Esophagus squamous epithelium (tissue), 5 donors: Measurements from ENCODE around the gene SPG11. TPM values are rescaled to one million over a fixed set of nuclear protein-coding genes. Genes with fewer than 3 reads are reported as not detected.
"Not testable (repeated sequence)": the region's sequence is repeated elsewhere in the genome, so short reads cannot be mapped to it uniquely, and the experiment has no call there.

Source experiments
- DNase-seq: peaks from one replicate; lab custom pipeline; 2025; lab: John Stamatoyannopoulos, UW
- H3K27ac ChIP-seq, 4 donors: fragments of 200-600 bp; sonication (generic); one replicate each; pipeline ENCODE4 v1.5.1; 2016 to 2019; ENCODE audit warnings: mild to moderate bottlenecking in 1 of 4
- H3K27me3 ChIP-seq, 4 donors: fragments of 200-600 bp; sonication (generic); 1 replicate in 3 of 4; 2 replicates in 1 of 4; pipeline versions ENCODE4 v1.5.1 to v1.6.0; 2017 to 2021; ENCODE audit warnings: antibody characterized with exemption in 1 of 4
- H3K36me3 ChIP-seq, 3 donors: fragments of 200-600 bp; sonication (generic); one replicate each; pipeline ENCODE4 v1.5.1; 2016 to 2019
- H3K4me1 ChIP-seq, 3 donors: fragments of 200-600 bp; sonication (generic); one replicate each; pipeline ENCODE4 v1.5.1; 2017 to 2019
- H3K4me3 ChIP-seq, 4 donors: fragments of 200-600 bp; sonication (generic); 1 replicate in 3 of 4; 2 replicates in 1 of 4; pipeline ENCODE4 v1.5.1; 2016 to 2019; ENCODE audit warnings: mild to moderate bottlenecking in 2 of 4, moderate library complexity in 1 of 4
- H3K9me3 ChIP-seq, 3 donors: fragments of 200-600 bp; sonication (generic); one replicate each; pipeline ENCODE4 v1.5.1; 2016 to 2019
- CTCF ChIP-seq, 6 experiments: fragments of 450-650 bp in 4 of 6; fragments of 200-600 bp in 2 of 6; sonication (generic) in 2 of 6; IDR thresholded peaks; one replicate each; pipeline ENCODE4 v1.5.1; 2016 to 2019; ENCODE audit warnings: antibody characterized with exemption in 6 of 6, mild to moderate bottlenecking in 4 of 6, moderate library complexity in 4 of 6
- POLR2A ChIP-seq, 4 donors: fragments of 450-650 bp; IDR thresholded peaks; one replicate each; pipeline ENCODE4 v1.6.1; 2017; ENCODE audit warnings: antibody characterized with exemption in 4 of 4, mild to moderate bottlenecking in 4 of 4, moderate library complexity in 3 of 4
- WGBS, 2 donors: methylation state at CpG; one replicate each; pipeline ENCODE4 v1.1.5; 2018; 5-methylcytosine and 5-hydroxymethylcytosine counted together
- intact Hi-C: fragments of 100-400 bp; cut with DNase I; formaldehyde crosslinking; loops from one replicate; pipeline ENCODE4 v1.15.0; 2022
- total RNA-seq, 4 donors: library from RNA; depleted of rRNA; stranded (reverse); fragments of >200 nt; gene quantifications; one replicate each; pipeline ENCODE4 v1.1.0, GENCODE V29; 2016
- donor health status: DM: yes; HTN: yes; CAD: no.

SPG11 gene
- total RNA-seq, 4 donors from 2014 or later, result 43.9 to 84.3 (median 50.0) TPM

GRCh38 chr15:44710236-44711095, 47.0 kb upstream of the SPG11 start:
- 21 to 30% methylated on average over 8 to 11 of the region's 11 CpGs for WGBS, 2 donors
- H3K4me1 ChIP-seq, result peaks cover 9 to 46% (median 13%) of the 10 kb centered on the region in 3 donors
- H3K9me3 ChIP-seq, result no peaks in the 10 kb centered on the region
- peak overlapping the region; percentile 97 to 100 (median 100) for H3K27ac ChIP-seq
- no peak for TF ChIP-seq POLR2A (IDR thresholded peaks at IDR 0.05)
- peak in 3 of 6 experiments; percentile 6 to 16 (median 10) for TF ChIP-seq CTCF (IDR thresholded peaks at IDR 0.05)
- peak overlapping the region; percentile 81 to 99 (median 92) for H3K4me3 ChIP-seq
- peaks cover 0 to 13% (median 3%) of the 10 kb centered on the region in 3 donors for H3K36me3 ChIP-seq
- intact Hi-C loops, result no loop called here
- H3K27me3 ChIP-seq, result no peaks in the 10 kb centered on the region
- DNase-seq, result no peak

GRCh38 chr15:44706946-44707636, 43.6 kb upstream of the SPG11 start:
- Histone ChIP-seq H3K27me3 (no peaks in the 10 kb centered on the region), H3K4me1 (peaks cover 0 to 17% (median 0%) of the 10 kb centered on the region in 3 donors), H3K9me3 (peaks cover 0 to 6% (median 0%) of the 10 kb centered on the region in 3 donors), H3K27ac (no peak overlapping the region), H3K4me3 (no peak overlapping the region), H3K36me3 (no peaks in the 10 kb centered on the region)
- intact Hi-C loops, result no loop called here
- 44 to 80% methylated on average over 1 of the region's 2 CpGs for WGBS, 2 donors
- no peak for DNase-seq
- no peak for TF ChIP-seq POLR2A (IDR thresholded peaks at IDR 0.05)
- TF ChIP-seq CTCF (IDR thresholded peaks at IDR 0.05), result no peak

GRCh38 chr15:44706401-44706800, 42.9 kb upstream of the SPG11 start:
- intact Hi-C loops, result no loop called here
- Histone ChIP-seq H3K36me3 (no peaks in the 10 kb centered on the region), H3K4me1 (peaks cover 0 to 17% (median 0%) of the 10 kb centered on the region in 3 donors), H3K4me3 (no peak overlapping the region), H3K9me3 (peaks cover 0 to 6% (median 0%) of the 10 kb centered on the region in 3 donors), H3K27me3 (no peaks in the 10 kb centered on the region), H3K27ac (no peak overlapping the region)
- TF ChIP-seq CTCF (IDR thresholded peaks at IDR 0.05), result no peak
- 100% methylated on average over 2 of the region's 2 CpGs; no CpG with 5 or more reads in 1 of the 2 donors for whole genome bisulfite sequencing, 2 donors
- no peak for DNase-seq

- 62 to 100% methylated on average over 1 of the region's 1 CpG for WGBS, 2 donors
These were observed 42.5 kb upstream of the SPG11 start for GRCh38 chr15:44705986-44706385.

GRCh38 chr15:44700676-44701075, 37.2 kb upstream of the SPG11 start:
- H3K27ac ChIP-seq, result not testable (repeated sequence)

More at GRCh38 chr15:44705986-44706385, 42.5 kb upstream of the SPG11 start:
- Histone ChIP-seq H3K4me3 (no peak overlapping the region), H3K27me3 (no peaks in the 10 kb centered on the region), H3K4me1 (peaks cover 0 to 17% (median 0%) of the 10 kb centered on the region in 3 donors), H3K9me3 (peaks cover 0 to 6% (median 0%) of the 10 kb centered on the region in 3 donors), H3K27ac (no peak overlapping the region), H3K36me3 (no peaks in the 10 kb centered on the region)
- no peak for DNase-seq
- intact Hi-C loops, result no loop called here
- TF ChIP-seq POLR2A (IDR thresholded peaks at IDR 0.05) (no peak), CTCF (IDR thresholded peaks at IDR 0.05) (no peak)

More at GRCh38 chr15:44700676-44701075, 37.2 kb upstream of the SPG11 start:
- H3K27me3 ChIP-seq, intact Hi-C loops, H3K4me1 ChIP-seq, H3K36me3 ChIP-seq, DNase-seq, H3K9me3 ChIP-seq, H3K4me3 ChIP-seq: not testable (repeated sequence)
